Panc1 (cell line): ENCODE results near the gene LRRC56. TPM values are rescaled to one million over a fixed set of nuclear protein-coding genes. Genes with fewer than 3 reads are reported as not detected.

Source experiments
- ATAC-seq: fragments of 200-7000 bp; cut with Tn5 transposase; 2 replicates; pipeline ENCODE4 v1.9.1; 2020; ENCODE audit warnings: mild to moderate bottlenecking, moderate library complexity
- BruUV-seq: library from RNA; stranded (reverse); fragments of 400-500 nt; replicated peaks from 2 replicates; lab custom pipeline; 2021; lab: Mats Ljungman, UMichigan
- CTCF ChIA-PET: fragments of 300-600 bp; sonication (Branson Sonifier 250); formaldehyde crosslinking; loops from one replicate; lab custom pipeline; 2022; ENCODE audit warnings: antibody characterized with exemption; lab: Charles Lee
- POLR2A ChIA-PET: fragments of 300-600 bp; sonication (Branson Sonifier 250); formaldehyde crosslinking; loops from one replicate; lab custom pipeline; 2022; ENCODE audit warnings: antibody characterized with exemption; lab: Charles Lee
- DNase-seq: peaks from one replicate; pipeline ENCODE4 v3.0.0-alpha.2; 2010; ENCODE audit warnings: low read depth, low spot score
- H3K27ac ChIP-seq: 2 replicates; pipeline ENCODE4 v1.5.1; 2011; ENCODE audit warnings: mild to moderate bottlenecking, low read length, inconsistent platforms
- H3K27me3 ChIP-seq: fragments of 200-500 bp; sonication (Bioruptor generic); 2 replicates; pipeline ENCODE4 v1.6.0; 2014; ENCODE audit warnings: low read length, inconsistent platforms; ENCODE audit not compliant: control insufficient read depth, insufficient read depth
- H3K36me3 ChIP-seq: fragments of 200-500 bp; sonication (Bioruptor generic); 2 replicates; pipeline ENCODE4 v1.5.1; 2014; ENCODE audit warnings: inconsistent platforms, mild to moderate bottlenecking, low read length, moderate library complexity; ENCODE audit not compliant: control insufficient read depth, insufficient read depth
- H3K4me1 ChIP-seq: 2 replicates; pipeline ENCODE4 v1.5.1; 2011; ENCODE audit warnings: inconsistent platforms, mild to moderate bottlenecking, low read length, moderate library complexity; ENCODE audit not compliant: control insufficient read depth, insufficient read depth
- H3K4me3 ChIP-seq, 2 experiments: 2 replicates each; pipeline ENCODE4 v1.5.1; 2011 to 2012; ENCODE audit warnings: low read depth in 2 of 2, low read length in 2 of 2, mild to moderate bottlenecking in 2 of 2, inconsistent platforms in 1 of 2, moderate library complexity in 1 of 2
- H3K9me3 ChIP-seq: fragments of 200-500 bp; sonication (Bioruptor generic); 2 replicates; pipeline ENCODE4 v1.5.1; 2014; ENCODE audit warnings: low read depth, mild to moderate bottlenecking, inconsistent platforms, low read length, moderate library complexity; ENCODE audit not compliant: control insufficient read depth, insufficient read depth
- CTCF ChIP-seq: fragments of 450-650 bp; IDR thresholded peaks from 2 replicates; pipeline ENCODE4 v1.5.1; 2017; ENCODE audit warnings: mild to moderate bottlenecking
- POLR2AphosphoS5 ChIP-seq: IDR thresholded peaks from 2 replicates; pipeline ENCODE4 v1.6.1; 2012; ENCODE audit warnings: mild to moderate bottlenecking, low read depth, low read length, moderate library complexity
- REST ChIP-seq, 2 experiments: IDR thresholded peaks; 2 replicates each; pipeline ENCODE4 v1.6.1; 2011 to 2012; ENCODE audit warnings: low read depth in 2 of 2, control low read depth in 1 of 2, low read length in 1 of 2, mild to moderate bottlenecking in 1 of 2, moderate library complexity in 1 of 2; ENCODE audit not compliant: insufficient read depth in 1 of 2
- SIN3A ChIP-seq: IDR thresholded peaks from 2 replicates; pipeline ENCODE4 v1.6.1; 2012; ENCODE audit warnings: low read depth, mild to moderate bottlenecking, low read length, moderate library complexity, borderline replicate concordance; ENCODE audit not compliant: insufficient read depth
- TCF7L2 ChIP-seq: IDR thresholded peaks from 2 replicates; pipeline ENCODE4 v1.6.1; 2011; ENCODE audit warnings: mild to moderate bottlenecking, low read depth, low read length, inconsistent platforms
- in situ Hi-C: cut with HindIII; loops from 2 replicates; pipeline ENCODE4 v1.10.0; 2016; ENCODE audit warnings: low sequenced_read_pairs, low pct_unique_long_range_greater_than_20kb
- intact Hi-C: fragments of 100-400 bp; cut with micrococcal nuclease; formaldehyde crosslinking; loops from one replicate; pipeline ENCODE4 v1.10.0; 2022; ENCODE audit not compliant: unreplicated experiment
- total RNA-seq: library from RNA; stranded (reverse); gene quantifications from one replicate; pipeline ENCODE4 v1.2.1, GENCODE V29; 2021; ENCODE audit not compliant: unreplicated experiment

LRRC56 gene
- total RNA-seq, 1 experiment from 2014 or later, result 9.8 TPM

DNA sequence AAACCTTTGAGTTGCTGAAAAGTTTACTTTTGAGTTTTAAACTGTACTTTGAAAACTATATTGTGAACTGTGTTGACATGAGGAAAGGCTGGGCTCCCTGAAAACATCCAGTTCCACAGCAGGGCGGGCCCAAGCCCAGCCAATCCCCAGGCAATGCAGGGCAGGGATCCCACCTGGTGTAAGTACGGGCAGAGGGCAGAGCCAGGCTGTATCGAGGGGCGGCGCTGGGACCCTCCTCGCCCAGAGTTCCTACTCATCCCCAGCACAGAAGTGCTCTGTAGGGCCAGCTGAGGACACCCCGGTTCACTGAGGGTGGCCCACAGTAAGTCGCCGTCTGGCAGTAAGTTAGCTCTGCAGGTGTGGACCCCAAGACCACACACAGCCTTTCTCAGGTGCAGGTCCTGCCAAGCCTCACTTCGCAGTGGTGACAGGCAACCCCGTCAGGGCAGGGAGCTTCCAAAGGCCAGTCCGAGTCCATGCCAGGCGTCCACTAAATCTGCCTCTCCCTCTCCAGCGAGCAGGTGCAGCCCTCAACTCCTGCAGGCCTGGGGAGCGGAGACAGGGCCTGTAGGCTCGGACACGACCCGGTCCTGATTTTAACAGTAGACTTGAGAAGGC, 29.8 kb downstream of the LRRC56 start:
- DNase-seq (no peak), ATAC-seq (no peak)
- in situ Hi-C loops, result no loop called here
- H3K36me3 ChIP-seq, result no peaks in the 10 kb centered on the region
- ChIA-PET CTCF (no interaction called here), POLR2A (no interaction called here)
- intact Hi-C loops, result no loop called here
- no TSS peak for BruUV-seq
- no peaks in the 10 kb centered on the region for H3K27me3 ChIP-seq
- TF ChIP-seq REST (IDR thresholded peaks at IDR 0.05; ENCODE audit: insufficient read depth in 1 of 2, low read depth in 2 of 2, low read length in 1 of 2) (no peak), SIN3A (no peak), CTCF (no peak), POLR2AphosphoS5 (no peak)
- H3K9me3 ChIP-seq, result no peaks in the 10 kb centered on the region
- peaks cover 39% of the 10 kb centered on the region for H3K4me1 ChIP-seq
- peak overlapping the region; percentile 77; the same call in 1 of the 2 replicates for H3K27ac ChIP-seq
- H3K4me3 ChIP-seq, result peak overlapping the region; percentile 61 to 62; a peak in 3 of 4 replicates

GRCh38 chr11:567629-568292, 30.4 kb downstream of the LRRC56 start:
- intact Hi-C loops, result no loop called here
- TSS peak; percentile 90 for BruUV-seq
- ATAC-seq (peak; percentile 25), DNase-seq (no peak)
- H3K4me3 ChIP-seq, result peak overlapping the region; percentile 61 to 62
- TF ChIP-seq CTCF (no peak), TCF7L2 (no peak), POLR2AphosphoS5 (no peak), REST (IDR thresholded peaks at IDR 0.05; ENCODE audit: insufficient read depth in 1 of 2, low read depth in 2 of 2, low read length in 1 of 2) (no peak), SIN3A (no peak)
- in situ Hi-C loops, result no loop called here
- peak overlapping the region; percentile 77 for H3K27ac ChIP-seq
- peaks cover 34% of the 10 kb centered on the region for H3K4me1 ChIP-seq
- no peaks in the 10 kb centered on the region for H3K9me3 ChIP-seq
- H3K36me3 ChIP-seq, result no peaks in the 10 kb centered on the region
- POLR2A ChIA-PET, result no interaction called here
- H3K27me3 ChIP-seq, result no peaks in the 10 kb centered on the region
- CTCF ChIA-PET, result interaction anchor here (0.6 kb wide), 1 partner anchor 18 kb away, joined by 10 read pairs; no protein-coding TSS in a partner anchor
